ENCODE data around the gene PACS1.

Gene PACS1

GRCh38 chr11:66139817-66140404 lies 69.8 kb downstream of the PACS1 start:
- Mint-ChIP-seq H3K27me3 (ENCODE audit: low read depth) (no peaks in the 10 kb centered on the region), H3K9me3 (no peaks in the 10 kb centered on the region), H3K27ac (no peak overlapping the region), H3K4me3 (no peak overlapping the region), H3K36me3 (ENCODE audit: low read depth) (peaks cover 2% of the 10 kb centered on the region), H3K4me1 (ENCODE audit: low read depth) (peaks cover 22% of the 10 kb centered on the region)
- no peak for DNase-seq (ENCODE audit: low spot score)

DNA sequence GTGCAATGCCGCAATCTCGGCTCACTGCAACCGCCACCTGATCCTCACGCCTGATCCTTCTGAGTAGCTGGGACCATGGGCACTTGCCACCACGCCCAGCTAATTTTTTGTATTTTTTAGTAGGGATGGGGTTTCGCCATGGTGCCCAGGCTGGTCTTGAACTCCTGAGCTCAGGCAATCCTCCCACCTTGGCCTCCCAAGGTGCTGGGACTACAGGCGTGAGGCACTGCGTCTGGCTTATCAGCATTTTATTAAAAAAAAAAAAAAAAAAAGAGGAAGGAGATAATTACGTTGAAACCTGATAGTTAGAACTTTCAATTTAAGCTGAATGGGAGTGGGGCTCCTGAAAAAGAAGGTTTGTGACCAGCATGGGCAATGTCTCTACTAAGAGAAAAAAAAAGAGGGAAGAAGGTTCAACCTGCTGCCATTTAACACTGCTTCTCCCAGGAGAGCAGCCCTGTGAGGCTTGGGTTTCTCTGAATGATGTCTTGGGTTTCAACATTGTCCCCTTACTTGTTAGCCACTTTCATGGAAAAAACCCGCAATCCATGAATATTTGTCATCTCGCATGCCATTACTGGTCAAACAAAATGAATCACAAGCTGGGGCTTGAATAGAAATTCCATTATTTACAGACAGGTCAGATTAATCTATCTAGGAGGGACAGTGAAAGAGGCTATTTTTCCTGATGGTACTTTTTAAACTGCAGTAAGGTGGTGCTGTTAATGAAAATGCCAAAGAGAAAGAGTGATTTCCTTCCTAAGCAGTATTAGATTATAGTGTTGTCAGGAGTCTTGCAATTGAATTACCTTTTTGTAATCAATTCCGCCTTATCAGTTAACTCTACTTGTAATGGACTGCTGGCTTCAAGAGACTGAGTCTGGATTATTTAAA lies 72.5 kb downstream of the PACS1 start:
- H3K27me3 Mint-ChIP-seq (ENCODE audit: low read depth): no peaks in the 10 kb centered on the region
- H3K36me3 Mint-ChIP-seq (ENCODE audit: low read depth): peaks cover 10% of the 10 kb centered on the region
- DNase-seq (ENCODE audit: low spot score): no peak
- H3K4me3 Mint-ChIP-seq: no peak overlapping the region
- peaks cover 11% of the 10 kb centered on the region for H3K4me1 Mint-ChIP-seq (ENCODE audit: low read depth)
- no peak overlapping the region for H3K27ac Mint-ChIP-seq
- no peaks in the 10 kb centered on the region for H3K9me3 Mint-ChIP-seq

- H3K4me3 Mint-ChIP-seq: no peak overlapping the region
- no peak for DNase-seq (ENCODE audit: low spot score)
- H3K27ac Mint-ChIP-seq: no peak overlapping the region
- no peaks in the 10 kb centered on the region for H3K9me3 Mint-ChIP-seq
- H3K36me3 Mint-ChIP-seq (ENCODE audit: low read depth): peaks cover 10% of the 10 kb centered on the region
- H3K27me3 Mint-ChIP-seq (ENCODE audit: low read depth): no peaks in the 10 kb centered on the region
- H3K4me1 Mint-ChIP-seq (ENCODE audit: low read depth): peaks cover 10% of the 10 kb centered on the region
Observed at GRCh38 chr11:66143264-66143566, 73.1 kb downstream of the PACS1 start.

GRCh38 chr11:66143996-66144678 lies 74.1 kb downstream of the PACS1 start:
- Mint-ChIP-seq H3K4me1 (ENCODE audit: low read depth) (peaks cover 10% of the 10 kb centered on the region), H3K27ac (no peak overlapping the region), H3K4me3 (no peak overlapping the region), H3K36me3 (ENCODE audit: low read depth) (peaks cover 10% of the 10 kb centered on the region), H3K9me3 (no peaks in the 10 kb centered on the region), H3K27me3 (ENCODE audit: low read depth) (no peaks in the 10 kb centered on the region)
- no peak for DNase-seq (ENCODE audit: low spot score)

DNA sequence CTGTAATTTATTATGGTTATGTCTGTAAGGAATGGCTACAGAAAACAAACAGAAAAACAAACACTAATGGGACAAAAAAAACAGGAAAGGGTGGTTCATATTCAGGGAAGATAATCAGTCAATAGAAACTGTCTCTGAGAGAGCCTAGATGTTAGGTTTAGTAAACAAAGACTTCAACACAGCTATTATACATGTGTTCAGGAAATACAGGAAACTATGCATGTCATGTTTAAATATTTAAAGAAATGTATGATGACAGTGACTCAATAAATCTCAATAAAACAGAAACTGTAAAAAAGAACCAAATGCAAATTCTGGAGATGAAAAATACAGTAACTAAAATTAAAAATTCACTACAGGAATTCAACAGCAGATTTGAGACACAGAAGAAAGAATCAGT lies 76.0 kb downstream of the PACS1 start:
- peaks cover 8% of the 10 kb centered on the region for H3K4me1 Mint-ChIP-seq (ENCODE audit: low read depth)
- peaks cover 10% of the 10 kb centered on the region for H3K36me3 Mint-ChIP-seq (ENCODE audit: low read depth)
- no peak overlapping the region for H3K4me3 Mint-ChIP-seq
- DNase-seq (ENCODE audit: low spot score): no peak
- H3K9me3 Mint-ChIP-seq: no peaks in the 10 kb centered on the region
- H3K27ac Mint-ChIP-seq: no peak overlapping the region
- H3K27me3 Mint-ChIP-seq (ENCODE audit: low read depth): no peaks in the 10 kb centered on the region

- Mint-ChIP-seq H3K36me3 (ENCODE audit: low read depth) (peaks cover 14% of the 10 kb centered on the region), H3K4me3 (no peak overlapping the region), H3K27me3 (ENCODE audit: low read depth) (no peaks in the 10 kb centered on the region), H3K9me3 (no peaks in the 10 kb centered on the region), H3K27ac (no peak overlapping the region), H3K4me1 (ENCODE audit: low read depth) (peaks cover 8% of the 10 kb centered on the region)
- DNase-seq (ENCODE audit: low spot score): no peak
Observed at GRCh38 chr11:66146940-66147339, 76.9 kb downstream of the PACS1 start.

DNA sequence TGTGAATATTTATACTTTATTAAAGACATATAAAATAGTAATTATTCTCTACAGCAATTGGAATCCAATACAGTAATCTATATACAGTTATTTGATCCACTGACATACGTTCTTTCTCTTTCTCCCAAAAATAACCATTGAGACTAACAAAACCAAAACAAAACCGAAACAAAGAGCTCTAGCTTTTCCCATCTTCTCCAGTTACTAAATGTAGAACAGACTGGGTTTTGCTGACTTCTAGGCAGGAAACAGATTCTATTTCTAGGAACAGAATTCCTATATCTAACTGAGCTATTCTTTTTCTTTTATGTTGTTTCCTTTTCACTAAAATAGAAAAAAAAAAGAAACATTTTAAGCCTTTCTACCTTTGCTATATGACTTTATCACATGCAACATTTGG lies 80.1 kb downstream of the PACS1 start:
- Mint-ChIP-seq H3K36me3 (ENCODE audit: low read depth) (peaks cover 17% of the 10 kb centered on the region), H3K4me1 (ENCODE audit: low read depth) (peaks cover 6% of the 10 kb centered on the region), H3K9me3 (no peaks in the 10 kb centered on the region), H3K27me3 (ENCODE audit: low read depth) (no peaks in the 10 kb centered on the region), H3K27ac (no peak overlapping the region), H3K4me3 (no peak overlapping the region)
- no peak for DNase-seq (ENCODE audit: low spot score)

GRCh38 chr11:66150725-66151124 lies 80.7 kb downstream of the PACS1 start:
- no peaks in the 10 kb centered on the region for H3K9me3 Mint-ChIP-seq
- DNase-seq (ENCODE audit: low spot score): no peak
- no peaks in the 10 kb centered on the region for H3K27me3 Mint-ChIP-seq (ENCODE audit: low read depth)
- no peak overlapping the region for H3K4me3 Mint-ChIP-seq
- peaks cover 5% of the 10 kb centered on the region for H3K4me1 Mint-ChIP-seq (ENCODE audit: low read depth)
- peaks cover 16% of the 10 kb centered on the region for H3K36me3 Mint-ChIP-seq (ENCODE audit: low read depth)
- no peak overlapping the region for H3K27ac Mint-ChIP-seq

GRCh38 chr11:66151273-66151672 lies 81.2 kb downstream of the PACS1 start:
- no peak overlapping the region for H3K4me3 Mint-ChIP-seq
- H3K4me1 Mint-ChIP-seq (ENCODE audit: low read depth): peaks cover 6% of the 10 kb centered on the region
- peaks cover 12% of the 10 kb centered on the region for H3K36me3 Mint-ChIP-seq (ENCODE audit: low read depth)
- no peaks in the 10 kb centered on the region for H3K9me3 Mint-ChIP-seq
- no peak for DNase-seq (ENCODE audit: low spot score)
- no peaks in the 10 kb centered on the region for H3K27me3 Mint-ChIP-seq (ENCODE audit: low read depth)
- no peak overlapping the region for H3K27ac Mint-ChIP-seq

DNA sequence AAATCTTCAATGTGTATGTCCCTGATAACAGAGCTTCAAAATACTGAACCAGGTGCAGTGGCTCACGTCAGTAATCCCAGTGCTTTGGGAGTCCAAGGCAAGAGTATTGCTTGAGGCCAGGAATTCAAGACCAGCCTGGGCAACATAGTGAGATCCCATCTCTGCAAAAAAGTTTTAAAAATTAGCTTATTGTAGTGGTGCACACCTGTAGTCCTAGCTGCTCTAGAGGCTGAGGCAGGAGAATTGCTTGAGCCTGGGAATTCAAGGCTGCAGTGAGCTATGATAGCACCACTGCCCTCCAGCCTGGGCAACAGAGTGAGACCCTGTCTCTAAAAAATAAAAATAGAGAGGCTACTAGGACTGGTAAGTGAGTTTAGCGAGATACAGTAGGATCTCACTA lies 84.0 kb downstream of the PACS1 start:
- Mint-ChIP-seq H3K27me3 (ENCODE audit: low read depth) (no peaks in the 10 kb centered on the region), H3K4me3 (no peak overlapping the region), H3K9me3 (no peaks in the 10 kb centered on the region), H3K36me3 (ENCODE audit: low read depth) (peaks cover 10% of the 10 kb centered on the region), H3K27ac (no peak overlapping the region), H3K4me1 (ENCODE audit: low read depth) (peaks cover 16% of the 10 kb centered on the region)
- DNase-seq (ENCODE audit: low spot score): no peak

- Mint-ChIP-seq H3K4me3 (no peak overlapping the region), H3K36me3 (ENCODE audit: low read depth) (peaks cover 10% of the 10 kb centered on the region), H3K4me1 (ENCODE audit: low read depth) (peaks cover 11% of the 10 kb centered on the region), H3K27me3 (ENCODE audit: low read depth) (no peaks in the 10 kb centered on the region), H3K9me3 (no peaks in the 10 kb centered on the region), H3K27ac (no peak overlapping the region)
- DNase-seq (ENCODE audit: low spot score): no peak
Observed at GRCh38 chr11:66155387-66156073, 85.5 kb downstream of the PACS1 start.

DNA sequence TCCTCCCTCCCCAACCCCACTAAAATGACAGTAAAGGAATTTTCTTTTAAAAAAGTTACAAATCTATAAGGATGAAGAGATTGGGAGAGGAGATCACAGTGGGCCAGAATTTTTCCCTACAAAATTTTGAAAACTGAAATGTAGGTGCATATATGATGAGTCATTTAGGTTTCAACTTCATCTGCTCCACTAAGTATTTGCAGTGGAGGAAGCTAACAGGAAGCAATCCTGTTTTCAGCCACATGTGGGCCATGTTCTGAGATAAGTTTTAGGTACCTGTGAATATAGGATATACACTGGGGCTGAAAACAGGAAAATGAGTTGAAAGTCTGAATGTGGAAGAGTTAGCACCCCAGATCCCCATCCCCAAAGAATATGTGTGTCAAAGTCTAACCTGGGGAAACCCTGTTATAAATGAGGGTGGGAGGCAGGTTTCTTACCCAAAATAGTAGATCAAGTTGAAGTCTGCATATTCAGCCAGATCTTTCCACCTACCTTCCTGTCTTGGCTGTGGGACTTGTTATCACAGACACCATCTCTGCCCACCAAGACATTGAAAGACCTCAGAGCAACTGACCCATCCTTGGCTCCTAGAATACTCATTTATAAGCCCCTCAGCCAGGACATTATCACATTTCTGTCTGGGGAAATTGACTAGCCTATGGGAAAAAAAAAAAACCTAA lies 87.3 kb downstream of the PACS1 start:
- DNase-seq (ENCODE audit: low spot score): no peak
- Mint-ChIP-seq H3K36me3 (ENCODE audit: low read depth) (peaks cover 3% of the 10 kb centered on the region), H3K4me1 (ENCODE audit: low read depth) (peaks cover 15% of the 10 kb centered on the region), H3K27ac (no peak overlapping the region), H3K4me3 (no peak overlapping the region), H3K9me3 (no peaks in the 10 kb centered on the region), H3K27me3 (ENCODE audit: low read depth) (no peaks in the 10 kb centered on the region)

DNA sequence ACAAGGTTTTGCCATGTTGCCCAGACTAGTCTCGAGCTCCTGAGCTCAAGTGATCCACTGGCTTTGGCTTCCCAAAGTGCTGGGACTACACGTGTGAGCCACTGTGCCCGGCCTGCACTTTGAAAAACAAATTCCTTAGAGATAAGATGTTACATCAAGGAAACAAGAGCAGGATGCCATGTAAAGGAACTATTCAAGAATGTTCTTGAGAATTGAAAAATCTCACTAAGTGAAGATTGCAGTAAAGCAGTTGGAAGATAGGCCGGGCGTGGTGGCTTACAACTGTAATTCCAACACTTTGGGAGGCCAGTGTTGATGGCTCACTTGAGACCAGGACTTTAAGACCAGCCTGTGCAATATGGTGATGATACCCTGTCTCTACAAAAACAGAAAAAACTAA lies 88.1 kb downstream of the PACS1 start:
- Mint-ChIP-seq H3K4me3 (no peak overlapping the region), H3K36me3 (ENCODE audit: low read depth) (no peaks in the 10 kb centered on the region), H3K4me1 (ENCODE audit: low read depth) (peaks cover 15% of the 10 kb centered on the region), H3K27ac (no peak overlapping the region), H3K9me3 (no peaks in the 10 kb centered on the region), H3K27me3 (ENCODE audit: low read depth) (no peaks in the 10 kb centered on the region)
- no peak for DNase-seq (ENCODE audit: low spot score)
